HG03460 (cell line): ENCODE measurements around the gene BNIP5.

Experiments used
- ATAC-seq: cut with Tn5 transposase; IDR thresholded peaks from one replicate; pipeline ENCODE4 v1.9.1; 2021; ENCODE audit not compliant: unreplicated experiment

BNIP5 gene

DNA sequence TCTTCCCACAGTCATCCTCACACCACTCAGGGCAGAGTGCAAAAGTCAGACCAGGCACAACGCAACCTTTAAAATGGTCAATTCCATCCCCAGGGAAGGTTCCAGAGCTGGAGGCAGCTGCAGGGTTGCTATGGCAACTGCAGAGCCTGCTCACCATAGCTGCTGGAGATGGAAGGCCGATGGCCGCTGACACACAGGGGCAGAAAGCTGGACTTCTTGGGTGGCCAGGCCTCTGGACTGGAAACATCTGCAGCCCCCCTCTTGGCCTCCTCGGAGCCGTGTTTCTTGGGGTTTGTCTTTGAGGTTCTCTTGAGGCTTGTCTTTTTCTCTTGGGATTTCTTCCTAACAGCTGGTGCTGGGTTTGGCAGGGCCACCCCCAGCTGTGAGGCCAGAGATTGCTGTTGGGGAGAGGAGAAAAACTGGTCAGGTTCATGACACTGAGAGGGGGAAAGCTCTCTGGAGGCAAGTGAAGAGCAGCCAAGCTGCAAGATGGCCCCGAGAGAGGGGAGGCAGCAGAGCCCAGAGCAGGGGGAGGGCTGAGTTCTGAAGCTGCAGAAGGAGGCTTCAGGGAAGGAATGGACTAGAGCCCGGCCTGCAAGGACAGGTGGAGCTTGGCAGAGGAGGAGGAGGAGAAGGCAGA lies 10.2 kb downstream of the BNIP5 start:
- no peak for ATAC-seq

DNA sequence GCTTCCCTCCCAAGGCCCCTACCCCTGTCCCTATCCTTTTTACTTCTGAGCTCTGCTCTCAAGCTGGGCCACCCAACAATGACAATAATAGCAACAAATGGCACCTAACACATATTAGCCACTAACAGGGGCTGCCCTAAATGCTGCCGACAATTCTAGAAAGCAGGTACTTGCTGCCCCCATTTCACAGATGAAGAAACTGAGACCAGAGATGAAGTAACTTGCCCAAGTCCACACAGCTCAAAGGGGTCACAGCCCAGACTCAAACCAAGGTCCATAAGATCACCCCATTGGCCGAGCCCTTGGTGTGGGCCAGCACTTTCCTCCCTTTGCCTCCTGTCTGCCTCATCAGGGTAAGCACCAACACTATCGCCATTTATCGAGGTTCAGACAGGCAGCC lies 12.0 kb downstream of the BNIP5 start:
- ATAC-seq, result no peak

DNA sequence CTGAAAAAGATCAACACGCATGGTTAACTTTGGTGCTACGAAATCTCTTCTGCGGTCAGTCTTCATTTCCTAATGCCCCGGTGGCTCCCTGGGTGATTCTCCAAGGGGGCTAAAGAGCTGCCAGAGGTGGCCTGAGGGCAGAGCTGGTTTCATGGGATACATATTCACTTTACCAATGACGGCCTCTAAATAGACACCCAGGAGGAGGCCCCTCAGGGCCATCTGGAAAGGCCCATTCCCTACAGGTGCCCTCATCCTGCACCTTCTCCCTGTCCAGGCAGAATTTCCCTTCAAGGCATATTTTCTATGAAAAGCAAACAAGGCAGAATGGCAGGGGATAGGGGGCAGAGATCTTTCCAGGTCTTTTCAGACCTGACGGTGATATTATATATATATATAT lies 12.5 kb downstream of the BNIP5 start:
- ATAC-seq, result no peak

- ATAC-seq, result no peak
Measured at GRCh38 chr6:36323062-36323461, 13.6 kb downstream of the BNIP5 start.

- ATAC-seq, result no peak
Measured at GRCh38 chr6:36322591-36322990, 14.1 kb downstream of the BNIP5 start.

DNA sequence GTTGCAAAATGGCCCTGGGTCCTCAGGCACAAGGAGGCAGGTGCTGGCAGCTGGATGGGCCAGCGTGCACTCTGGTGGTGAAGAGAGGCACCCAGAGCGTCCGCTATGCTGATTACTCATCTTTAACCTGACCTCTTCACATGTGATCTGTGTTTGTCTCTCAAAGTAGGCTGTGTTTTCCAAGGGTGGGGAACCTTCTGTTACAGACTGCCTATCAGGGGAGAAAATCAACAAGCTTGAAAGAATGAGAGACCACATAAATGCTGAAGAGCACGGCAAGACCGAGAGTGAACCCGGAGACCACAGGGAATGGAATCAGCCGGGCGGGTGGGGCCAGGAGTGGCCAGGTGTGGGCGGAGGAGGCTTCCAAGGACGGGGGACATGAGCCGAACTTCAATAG lies 16.2 kb downstream of the BNIP5 start:
- no peak for ATAC-seq

DNA sequence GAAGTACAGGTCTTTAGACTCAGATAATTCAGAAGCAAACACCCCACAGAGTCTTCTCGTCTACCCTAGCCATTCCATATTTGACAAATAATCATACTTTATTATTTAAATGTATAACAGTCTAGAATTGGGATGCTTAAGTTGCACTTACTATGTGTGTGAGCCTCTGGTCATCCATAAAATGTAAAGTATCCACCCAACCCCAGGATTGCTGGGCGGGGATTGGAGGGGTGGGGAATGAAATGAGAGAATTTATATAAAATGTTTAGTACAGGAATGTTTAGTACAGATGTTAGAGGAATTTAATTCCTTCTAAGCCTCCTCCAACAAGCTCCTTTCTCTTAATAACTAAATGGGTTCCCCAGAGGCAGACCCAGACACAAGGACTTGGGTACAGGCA lies 16.9 kb downstream of the BNIP5 start:
- no peak for ATAC-seq

- ATAC-seq, result no peak
Measured at GRCh38 chr6:36319436-36319762, 17.3 kb downstream of the BNIP5 start.

GRCh38 chr6:36318690-36319435 lies 17.8 kb downstream of the BNIP5 start:
- ATAC-seq, result no peak

DNA sequence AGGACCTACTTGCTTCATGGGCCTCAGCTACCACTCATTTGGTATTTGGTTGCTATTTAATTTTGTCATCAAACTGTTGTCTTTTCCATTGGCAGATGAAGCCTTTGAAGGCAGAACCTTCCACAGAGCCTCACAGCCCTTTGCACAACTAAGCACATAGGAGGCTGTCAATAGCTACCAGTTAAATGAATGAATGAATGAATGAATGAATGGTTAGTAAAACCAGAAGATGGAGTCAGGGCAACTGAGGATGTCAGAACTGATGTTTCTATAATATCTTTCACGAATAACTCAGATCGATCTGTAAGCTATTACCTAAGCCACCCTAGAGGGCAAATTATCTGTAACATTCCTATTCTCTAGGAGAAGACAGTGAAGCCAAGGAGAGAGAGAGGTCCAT lies 19.1 kb downstream of the BNIP5 start:
- ATAC-seq, result no peak

GRCh38 chr6:36315921-36316320 lies 20.8 kb downstream of the BNIP5 start:
- ATAC-seq, result no peak

- no peak for ATAC-seq
Measured at GRCh38 chr6:36314221-36315014, 22.3 kb downstream of the BNIP5 start.

DNA sequence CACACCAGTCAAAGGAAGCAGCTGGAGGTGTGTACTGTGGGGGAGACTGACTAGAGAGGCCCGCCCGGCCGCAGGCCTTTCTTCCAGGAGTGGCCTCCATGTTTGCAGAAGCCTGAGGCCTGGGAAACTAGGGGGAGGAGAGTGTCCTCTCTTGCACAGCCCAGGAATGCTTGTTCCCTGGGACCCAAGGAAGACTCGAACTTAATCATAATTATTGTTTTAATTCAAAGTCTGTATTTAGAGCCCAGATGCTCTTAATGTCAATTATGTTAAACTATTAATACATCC lies 23.1 kb downstream of the BNIP5 start:
- no peak for ATAC-seq

GRCh38 chr6:36312854-36313648 lies 23.6 kb downstream of the BNIP5 start:
- no peak for ATAC-seq

DNA sequence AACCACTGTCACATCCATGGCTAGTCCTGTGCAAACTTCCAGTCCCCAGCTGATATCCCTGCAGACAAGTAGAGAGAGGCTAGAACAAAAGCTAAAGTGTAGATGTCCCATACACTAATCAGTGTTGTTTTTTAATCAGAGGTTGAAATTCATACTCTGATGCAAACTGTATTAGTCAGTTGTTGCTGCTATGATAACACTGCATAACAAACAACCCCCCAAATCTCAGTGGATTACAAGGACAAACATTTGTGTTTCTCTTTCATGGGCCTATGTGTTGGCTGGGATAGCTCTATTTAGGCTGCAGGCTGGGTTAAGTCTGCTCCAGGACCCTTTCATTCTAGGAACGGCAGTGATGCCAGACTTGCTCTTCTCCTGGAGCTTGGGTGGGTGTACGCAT lies 26.8 kb downstream of the BNIP5 start:
- no peak for ATAC-seq

GRCh38 chr6:36309203-36309602 lies 27.5 kb downstream of the BNIP5 start:
- no peak for ATAC-seq

DNA sequence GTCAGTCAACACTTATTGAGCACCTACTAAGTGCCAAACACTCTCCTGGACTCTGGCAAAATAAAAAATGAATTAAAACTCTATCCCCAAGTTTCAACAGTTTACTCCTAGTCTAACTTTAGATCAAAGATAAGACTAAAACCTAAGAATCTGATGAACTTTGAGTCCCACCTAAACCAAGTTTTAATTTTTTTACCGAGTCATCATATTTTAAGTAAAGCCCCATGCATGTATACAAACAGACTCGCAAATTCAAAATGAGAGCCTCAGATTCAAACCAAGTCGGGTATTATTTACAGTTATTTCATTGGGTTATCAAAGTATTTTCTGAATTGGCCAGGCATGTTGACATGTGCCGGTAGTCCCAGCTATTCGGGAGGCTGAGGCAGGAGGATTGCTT lies 28.2 kb downstream of the BNIP5 start:
- ATAC-seq, result no peak

GRCh38 chr6:36306375-36306774 lies 30.3 kb downstream of the BNIP5 start:
- no peak for ATAC-seq

DNA sequence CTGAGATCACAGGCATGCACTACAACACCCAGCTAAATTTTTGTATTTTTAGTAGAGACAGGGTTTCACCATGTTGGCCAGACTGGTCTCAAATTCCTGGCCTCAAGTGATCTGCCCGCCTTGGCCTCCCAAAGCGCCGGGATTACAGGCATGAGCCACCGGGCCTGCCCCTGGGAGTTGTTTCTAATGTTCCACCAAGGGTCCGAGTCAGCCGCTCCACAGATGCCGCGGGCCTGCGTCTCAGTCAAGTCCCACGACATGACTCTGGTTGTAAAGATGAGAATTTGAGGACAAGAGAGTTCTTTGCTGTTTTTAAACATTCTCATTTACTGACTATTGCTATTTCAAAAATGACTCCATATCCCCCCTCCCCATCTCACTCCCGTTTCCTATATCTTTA lies 30.8 kb downstream of the BNIP5 start:
- no peak for ATAC-seq

DNA sequence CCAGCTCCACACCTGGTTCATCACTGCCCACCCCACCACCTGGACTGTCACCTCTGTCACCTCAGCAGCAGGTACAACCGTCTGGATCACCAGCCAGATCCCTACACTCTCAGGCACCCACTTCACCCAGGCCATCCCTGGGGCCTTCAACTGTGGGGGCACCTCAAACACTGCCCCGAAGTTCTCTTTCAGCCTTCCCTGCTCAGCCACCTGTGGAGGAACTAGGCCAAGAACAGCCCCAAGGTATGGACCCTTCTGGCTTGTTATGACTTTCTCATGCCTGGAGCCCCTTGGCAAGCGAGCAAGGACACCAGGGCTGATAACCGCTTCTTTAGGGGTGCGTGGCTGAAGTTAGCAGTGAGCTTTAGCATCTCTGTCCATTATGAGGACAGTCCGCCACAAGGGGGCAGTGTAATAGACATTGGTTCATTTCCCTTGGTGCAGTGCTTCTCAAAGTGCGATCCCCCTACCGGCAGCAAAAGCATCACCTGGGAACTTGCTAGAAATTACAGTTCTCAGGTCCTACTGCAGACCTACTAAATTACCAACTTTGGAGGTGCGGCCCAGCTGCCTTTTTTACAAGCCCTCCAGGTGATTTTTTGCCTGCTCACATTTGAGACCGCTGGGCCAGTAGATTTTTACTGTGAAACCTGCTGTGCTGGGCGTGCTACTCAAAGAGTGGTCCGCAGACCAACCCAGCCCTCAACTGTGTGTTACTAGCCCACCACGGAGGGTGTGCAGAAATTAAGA lies 34.3 kb downstream of the BNIP5 start:
- ATAC-seq, result peak; percentile 74

GRCh38 chr6:36301781-36302180 lies 34.9 kb downstream of the BNIP5 start:
- ATAC-seq, result no peak
